Measurements from ENCODE around the gene MAFB.

DNA sequence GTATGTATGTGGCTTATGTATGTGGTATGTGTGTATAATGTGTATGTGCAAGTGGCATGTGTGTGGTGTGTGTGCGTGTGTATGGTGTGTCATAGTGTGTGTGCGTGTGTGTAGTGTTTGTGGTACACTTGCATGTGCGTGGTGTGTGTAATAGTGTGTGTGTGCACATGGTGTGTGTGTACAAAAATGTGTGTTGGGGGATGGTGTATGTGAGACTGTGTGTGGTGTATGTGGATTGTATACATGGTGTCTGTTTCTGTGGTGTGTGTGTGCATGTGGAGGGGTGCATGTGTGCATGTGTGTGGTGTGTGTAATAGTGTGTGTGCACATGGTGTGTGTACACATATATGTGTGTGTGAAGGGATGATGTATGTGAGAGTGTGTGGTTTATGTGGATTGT lies 21.5 kb downstream of the MAFB start:
- TF ChIP-seq, protein P1, sequence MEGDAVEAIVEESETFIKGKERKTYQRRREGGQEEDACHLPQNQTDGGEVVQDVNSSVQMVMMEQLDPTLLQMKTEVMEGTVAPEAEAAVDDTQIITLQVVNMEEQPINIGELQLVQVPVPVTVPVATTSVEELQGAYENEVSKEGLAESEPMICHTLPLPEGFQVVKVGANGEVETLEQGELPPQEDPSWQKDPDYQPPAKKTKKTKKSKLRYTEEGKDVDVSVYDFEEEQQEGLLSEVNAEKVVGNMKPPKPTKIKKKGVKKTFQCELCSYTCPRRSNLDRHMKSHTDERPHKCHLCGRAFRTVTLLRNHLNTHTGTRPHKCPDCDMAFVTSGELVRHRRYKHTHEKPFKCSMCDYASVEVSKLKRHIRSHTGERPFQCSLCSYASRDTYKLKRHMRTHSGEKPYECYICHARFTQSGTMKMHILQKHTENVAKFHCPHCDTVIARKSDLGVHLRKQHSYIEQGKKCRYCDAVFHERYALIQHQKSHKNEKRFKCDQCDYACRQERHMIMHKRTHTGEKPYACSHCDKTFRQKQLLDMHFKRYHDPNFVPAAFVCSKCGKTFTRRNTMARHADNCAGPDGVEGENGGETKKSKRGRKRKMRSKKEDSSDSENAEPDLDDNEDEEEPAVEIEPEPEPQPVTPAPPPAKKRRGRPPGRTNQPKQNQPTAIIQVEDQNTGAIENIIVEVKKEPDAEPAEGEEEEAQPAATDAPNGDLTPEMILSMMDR (optimal IDR thresholded peaks at IDR 0.05 in 1 of 3, IDR thresholded peaks at IDR 0.05 in 1 of 3, conservative IDR thresholded peaks at IDR 0.05 in 1 of 3; ENCODE audit: extremely low read depth in 1 of 3, insufficient read depth in 2 of 3, low read length in 3 of 3): no peak
- TF ChIP-seq EZH2 (IDR thresholded peaks at IDR 0.05; ENCODE audit: low read length): no peak
